ENCODE measurements around the gene OPTC.

OPTC gene

DNA sequence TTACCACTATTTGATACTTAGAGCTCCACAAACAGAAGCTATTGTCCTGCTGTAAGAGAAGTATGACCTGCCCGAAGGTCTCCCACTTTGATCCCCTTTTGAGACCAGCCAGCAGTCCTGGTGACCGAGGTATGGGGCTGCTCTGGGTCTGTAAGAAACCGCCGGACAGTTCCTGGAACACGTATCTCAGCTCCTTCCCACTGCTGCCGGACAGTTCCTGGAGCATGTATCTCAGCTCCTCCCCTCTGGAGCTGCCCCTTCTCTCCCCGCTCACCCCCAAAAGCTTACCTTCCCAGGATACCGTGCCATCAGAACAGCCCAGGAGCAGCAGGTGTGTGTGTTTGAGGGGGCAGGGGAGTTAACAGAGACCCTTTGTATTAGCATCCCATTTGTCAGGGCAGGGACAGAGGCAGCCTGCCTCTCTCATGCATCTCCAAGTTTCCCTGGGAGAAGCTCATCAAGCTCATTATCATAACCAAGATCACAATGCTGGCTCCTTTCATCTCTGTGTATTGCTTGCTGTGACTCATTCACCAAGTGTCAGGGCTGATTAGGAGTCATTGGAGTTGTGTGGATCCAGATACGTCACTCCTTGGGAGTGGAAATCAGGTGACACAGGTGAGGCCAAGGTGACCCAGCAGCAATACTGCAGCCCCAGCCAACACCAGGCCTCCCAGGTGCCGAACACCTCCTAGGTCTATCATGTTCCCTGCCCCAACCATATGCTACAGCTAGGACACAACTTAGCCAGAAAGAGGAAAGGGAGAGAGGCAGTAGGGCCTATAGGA lies 25.3 kb downstream of the OPTC start:
- POLR2A ChIA-PET, result no interaction called here
- Histone ChIP-seq H3K27ac (ENCODE audit: extremely low read depth, low read depth, low read length) (no peak overlapping the region), H3K36me3 (ENCODE audit: control insufficient read depth in 2 of 2, insufficient read depth in 1 of 2, low read length in 2 of 2) (no peaks in the 10 kb centered on the region), H3K9me3 (ENCODE audit: control insufficient read depth, insufficient read depth, low read depth, low read length) (no peaks in the 10 kb centered on the region), H3K4me1 (ENCODE audit: control insufficient read depth, insufficient read depth, low read length) (no peaks in the 10 kb centered on the region; the same call in 1 of the 2 replicates), H3K4me3 (ENCODE audit: low read depth, low read length) (no peak overlapping the region)
- TF ChIP-seq, protein P1, sequence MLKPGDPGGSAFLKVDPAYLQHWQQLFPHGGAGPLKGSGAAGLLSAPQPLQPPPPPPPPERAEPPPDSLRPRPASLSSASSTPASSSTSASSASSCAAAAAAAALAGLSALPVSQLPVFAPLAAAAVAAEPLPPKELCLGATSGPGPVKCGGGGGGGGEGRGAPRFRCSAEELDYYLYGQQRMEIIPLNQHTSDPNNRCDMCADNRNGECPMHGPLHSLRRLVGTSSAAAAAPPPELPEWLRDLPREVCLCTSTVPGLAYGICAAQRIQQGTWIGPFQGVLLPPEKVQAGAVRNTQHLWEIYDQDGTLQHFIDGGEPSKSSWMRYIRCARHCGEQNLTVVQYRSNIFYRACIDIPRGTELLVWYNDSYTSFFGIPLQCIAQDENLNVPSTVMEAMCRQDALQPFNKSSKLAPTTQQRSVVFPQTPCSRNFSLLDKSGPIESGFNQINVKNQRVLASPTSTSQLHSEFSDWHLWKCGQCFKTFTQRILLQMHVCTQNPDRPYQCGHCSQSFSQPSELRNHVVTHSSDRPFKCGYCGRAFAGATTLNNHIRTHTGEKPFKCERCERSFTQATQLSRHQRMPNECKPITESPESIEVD (tag by site-specific recombination; IDR thresholded peaks at IDR 0.05), result no peak
- TF ChIP-seq ZNF16 (tag by site-specific recombination; IDR thresholded peaks at IDR 0.05; ENCODE audit: low read depth) (no peak), ZNF302 (tag by site-specific recombination; IDR thresholded peaks at IDR 0.05; ENCODE audit: low read depth) (no peak), ZNF514 (tag by site-specific recombination; IDR thresholded peaks at IDR 0.05) (no peak), ZNF707 (tag by site-specific recombination; IDR thresholded peaks at IDR 0.05) (no peak), ZNF140 (tag by site-specific recombination; IDR thresholded peaks at IDR 0.05) (no peak), ZNF157 (tag by site-specific recombination; IDR thresholded peaks at IDR 0.05) (peak; percentile 44; the same call in 1 of the 2 replicates), ZNF776 (tag by site-specific recombination; IDR thresholded peaks at IDR 0.05; ENCODE audit: borderline replicate concordance) (no peak)
- TF ChIP-seq, protein P2, sequence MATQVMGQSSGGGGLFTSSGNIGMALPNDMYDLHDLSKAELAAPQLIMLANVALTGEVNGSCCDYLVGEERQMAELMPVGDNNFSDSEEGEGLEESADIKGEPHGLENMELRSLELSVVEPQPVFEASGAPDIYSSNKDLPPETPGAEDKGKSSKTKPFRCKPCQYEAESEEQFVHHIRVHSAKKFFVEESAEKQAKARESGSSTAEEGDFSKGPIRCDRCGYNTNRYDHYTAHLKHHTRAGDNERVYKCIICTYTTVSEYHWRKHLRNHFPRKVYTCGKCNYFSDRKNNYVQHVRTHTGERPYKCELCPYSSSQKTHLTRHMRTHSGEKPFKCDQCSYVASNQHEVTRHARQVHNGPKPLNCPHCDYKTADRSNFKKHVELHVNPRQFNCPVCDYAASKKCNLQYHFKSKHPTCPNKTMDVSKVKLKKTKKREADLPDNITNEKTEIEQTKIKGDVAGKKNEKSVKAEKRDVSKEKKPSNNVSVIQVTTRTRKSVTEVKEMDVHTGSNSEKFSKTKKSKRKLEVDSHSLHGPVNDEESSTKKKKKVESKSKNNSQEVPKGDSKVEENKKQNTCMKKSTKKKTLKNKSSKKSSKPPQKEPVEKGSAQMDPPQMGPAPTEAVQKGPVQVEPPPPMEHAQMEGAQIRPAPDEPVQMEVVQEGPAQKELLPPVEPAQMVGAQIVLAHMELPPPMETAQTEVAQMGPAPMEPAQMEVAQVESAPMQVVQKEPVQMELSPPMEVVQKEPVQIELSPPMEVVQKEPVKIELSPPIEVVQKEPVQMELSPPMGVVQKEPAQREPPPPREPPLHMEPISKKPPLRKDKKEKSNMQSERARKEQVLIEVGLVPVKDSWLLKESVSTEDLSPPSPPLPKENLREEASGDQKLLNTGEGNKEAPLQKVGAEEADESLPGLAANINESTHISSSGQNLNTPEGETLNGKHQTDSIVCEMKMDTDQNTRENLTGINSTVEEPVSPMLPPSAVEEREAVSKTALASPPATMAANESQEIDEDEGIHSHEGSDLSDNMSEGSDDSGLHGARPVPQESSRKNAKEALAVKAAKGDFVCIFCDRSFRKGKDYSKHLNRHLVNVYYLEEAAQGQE (tag by site-specific recombination; IDR thresholded peaks at IDR 0.05), result peak; percentile 55
- CTCF ChIA-PET, result interaction anchor here (5.0 kb wide), 1 partner anchor 15 kb away, joined by 21 read pairs; no protein-coding TSS in a partner anchor

DNA sequence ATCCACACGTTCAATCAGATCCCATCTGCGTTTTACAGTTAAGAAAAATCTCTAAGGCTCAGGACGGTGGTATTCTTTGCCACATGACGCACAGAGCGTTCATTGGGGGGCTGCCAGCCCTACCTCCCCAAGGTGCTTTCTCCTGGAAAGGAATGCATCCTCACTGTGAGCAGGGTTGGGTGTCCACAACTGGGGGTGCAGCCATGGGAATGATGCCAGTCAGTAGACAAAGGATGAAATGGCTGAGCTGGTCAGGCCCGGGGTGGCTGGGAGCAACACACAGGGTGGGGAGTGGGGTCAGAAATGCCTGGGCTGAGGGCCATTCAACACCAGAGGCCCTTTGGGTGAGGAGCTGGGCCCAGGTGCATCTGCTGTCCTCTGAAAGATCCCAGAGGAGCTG lies 25.9 kb downstream of the OPTC start:
- H3K9me3 ChIP-seq (ENCODE audit: control insufficient read depth, insufficient read depth, low read depth, low read length), result no peaks in the 10 kb centered on the region
- ChIA-PET POLR2A (no interaction called here), CTCF (interaction anchor here (0.6 to 5.0 kb wide), 2 partner anchors 16 to 653 kb away, joined by 3 to 21 read pairs; no protein-coding TSS in a partner anchor)
- TF ChIP-seq ZNF843 (tag by site-specific recombination; IDR thresholded peaks at IDR 0.05) (no peak), ZFP37 (tag by site-specific recombination; IDR thresholded peaks at IDR 0.05) (no peak), ZNF114 (tag by site-specific recombination; IDR thresholded peaks at IDR 0.05) (no peak), ZNF112 (tag by site-specific recombination; IDR thresholded peaks at IDR 0.05) (no peak), ZNF184 (tag by site-specific recombination; IDR thresholded peaks at IDR 0.05) (no peak)
- TF ChIP-seq, protein P3, sequence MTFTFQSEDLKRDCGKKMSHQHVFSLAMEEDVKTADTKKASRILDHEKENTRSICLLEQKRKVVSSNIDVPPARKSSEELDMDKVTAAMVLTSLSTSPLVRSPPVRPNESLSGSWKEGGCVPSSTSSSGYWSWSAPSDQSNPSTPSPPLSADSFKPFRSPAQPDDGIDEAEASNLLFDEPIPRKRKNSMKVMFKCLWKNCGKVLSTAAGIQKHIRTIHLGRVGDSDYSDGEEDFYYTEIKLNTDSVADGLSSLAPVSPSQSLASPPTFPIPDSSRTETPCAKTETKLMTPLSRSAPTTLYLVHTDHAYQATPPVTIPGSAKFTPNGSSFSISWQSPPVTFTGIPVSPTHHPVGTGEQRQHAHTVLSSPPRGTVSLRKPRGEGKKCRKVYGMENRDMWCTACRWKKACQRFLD (tag by site-specific recombination; IDR thresholded peaks at IDR 0.05), result no peak
- H3K4me1 ChIP-seq (ENCODE audit: control insufficient read depth, insufficient read depth, low read length), result no peaks in the 10 kb centered on the region; the same call in 1 of the 2 replicates
- no peaks in the 10 kb centered on the region for H3K36me3 ChIP-seq (ENCODE audit: control insufficient read depth in 2 of 2, insufficient read depth in 1 of 2, low read length in 2 of 2)
- H3K27ac ChIP-seq (ENCODE audit: extremely low read depth, low read depth, low read length), result no peak overlapping the region
- H3K4me3 ChIP-seq (ENCODE audit: low read depth, low read length), result no peak overlapping the region
